ENCODE results near the gene OPA3.
A peak's percentile ranks its signal among the peaks of the same experiment; 100 is the strongest.
"Not testable (repeated sequence)": the region's sequence is repeated elsewhere in the genome, so short reads cannot be mapped to it uniquely, and the experiment has no call there.

Gene OPA3

GRCh38 chr19:45584332-45585157, at the start of gene OPA3:
OPA3 (minus strand) TSS chr19:45584802; CDS start chr19:45584764, 38 bp downstream.
- H3K27ac ChIP-seq = peak within 1 kb of the TSS; percentile 92

GRCh38 chr19:45632468-45633196, 48.0 kb upstream of the OPA3 start:
- TF ChIP-seq ZFX (IDR thresholded peaks at IDR 0.05; ENCODE audit: borderline replicate concordance) = no peak
- TF ChIP-seq CTCF (IDR thresholded peaks at IDR 0.05) = no peak
- H3K27ac ChIP-seq = peak overlapping the region; percentile 57

More at GRCh38 chr19:45584332-45585157, at the start of gene OPA3:
- no peak for TF ChIP-seq CTCF (IDR thresholded peaks at IDR 0.05)
- no peak for TF ChIP-seq ZFX (IDR thresholded peaks at IDR 0.05; ENCODE audit: borderline replicate concordance)

GRCh38 chr19:45630463-45630862, 45.9 kb upstream of the OPA3 start:
- TF ChIP-seq ZFX (IDR thresholded peaks at IDR 0.05; ENCODE audit: borderline replicate concordance) (no peak), CTCF (IDR thresholded peaks at IDR 0.05) (no peak)
- peak overlapping the region; percentile 57 for H3K27ac ChIP-seq

- H3K27ac ChIP-seq = peak overlapping the region; percentile 57; the same call in 1 of the 2 replicates
- no peak for TF ChIP-seq ZFX (IDR thresholded peaks at IDR 0.05; ENCODE audit: borderline replicate concordance)
- TF ChIP-seq CTCF (IDR thresholded peaks at IDR 0.05) = no peak
These were observed 45.1 kb upstream of the OPA3 start for GRCh38 chr19:45629704-45630103.

GRCh38 chr19:45628219-45628618, 43.6 kb upstream of the OPA3 start:
- H3K27ac ChIP-seq = not testable (repeated sequence)

- TF ChIP-seq CTCF (IDR thresholded peaks at IDR 0.05) (no peak), ZFX (IDR thresholded peaks at IDR 0.05; ENCODE audit: borderline replicate concordance) (no peak)
- no peak overlapping the region for H3K27ac ChIP-seq
These were observed 39.4 kb upstream of the OPA3 start for GRCh38 chr19:45623984-45624383.

GRCh38 chr19:45621976-45622503, 37.4 kb upstream of the OPA3 start:
- no peak for TF ChIP-seq CTCF (IDR thresholded peaks at IDR 0.05)
- TF ChIP-seq ZFX (IDR thresholded peaks at IDR 0.05; ENCODE audit: borderline replicate concordance) = no peak
- H3K27ac ChIP-seq = no peak overlapping the region

Data from 22Rv1 (cell line).